ENCODE data around the gene BEX3. TPM values are rescaled to one million over a fixed set of nuclear protein-coding genes. Genes with fewer than 3 reads are reported as not detected.
"Not testable (repeated sequence)": the region's sequence is repeated elsewhere in the genome, so short reads cannot be mapped to it uniquely, and the experiment has no call there.

BEX3 gene
- total RNA-seq, 4 donors from 2014 or later = 284 to 491 (median 355) TPM

- H3K27me3 ChIP-seq = no peaks in the 10 kb centered on the region
- DNase-seq = no peak
- no peak overlapping the region for H3K4me3 ChIP-seq (replicated peaks in 1 of 3)
- H3K9me3 ChIP-seq = no peaks in the 10 kb centered on the region
- H3K36me3 ChIP-seq = no peaks in the 10 kb centered on the region
- H3K27ac ChIP-seq = no peak overlapping the region
- no peaks in the 10 kb centered on the region for H3K4me1 ChIP-seq
- WGBS, 2 donors = 78 to 89% methylated on average over 2 of the region's 2 CpGs
- intact Hi-C loops (cut with DNase I) = no loop called here
- no peak for TF ChIP-seq POLR2A (IDR thresholded peaks at IDR 0.05)
- TF ChIP-seq CTCF (IDR thresholded peaks at IDR 0.05) = no peak
These were observed 2.7 kb downstream of the BEX3 start for GRCh38 chrX:103378990-103379389.

GRCh38 chrX:103382877-103383276 lies 6.5 kb downstream of the BEX3 start:
- no peak for TF ChIP-seq POLR2A (IDR thresholded peaks at IDR 0.05)
- TF ChIP-seq CTCF (IDR thresholded peaks at IDR 0.05) = no peak
- H3K4me1 ChIP-seq = peaks cover 0 to 11% of the 10 kb centered on the region in 2 donors
- H3K36me3 ChIP-seq = no peaks in the 10 kb centered on the region
- WGBS, 2 donors = 94 to 95% methylated on average over 1 of the region's 1 CpG
- H3K4me3 ChIP-seq (replicated peaks in 1 of 3) = no peak overlapping the region
- no peaks in the 10 kb centered on the region for H3K9me3 ChIP-seq
- no peak for DNase-seq
- intact Hi-C loops (cut with DNase I) = no loop called here
- peak overlapping the region in 1 of 3 donors; percentile 9 for H3K27ac ChIP-seq
- H3K27me3 ChIP-seq = no peaks in the 10 kb centered on the region

- intact Hi-C loops (cut with DNase I) = no loop called here
- 75 to 78% methylated on average over 2 of the region's 2 CpGs for WGBS, 2 donors
- H3K36me3 ChIP-seq = no peaks in the 10 kb centered on the region
- TF ChIP-seq CTCF (IDR thresholded peaks at IDR 0.05) = no peak
- TF ChIP-seq POLR2A (IDR thresholded peaks at IDR 0.05) = peak in 1 of 2 donors; percentile 36
- H3K9me3 ChIP-seq = no peaks in the 10 kb centered on the region
- no peaks in the 10 kb centered on the region for H3K27me3 ChIP-seq
- peaks cover 0 to 11% of the 10 kb centered on the region in 2 donors for H3K4me1 ChIP-seq
- no peak overlapping the region for H3K4me3 ChIP-seq (replicated peaks in 1 of 3)
- H3K27ac ChIP-seq = peak overlapping the region; percentile 30 to 83 (median 76)
- peak; percentile 4 to 19 for DNase-seq
These were observed 8.3 kb downstream of the BEX3 start for GRCh38 chrX:103384672-103385071.

- 80 to 86% methylated on average over 5 of the region's 5 CpGs for WGBS, 2 donors
- DNase-seq; intact Hi-C loops (cut with DNase I); H3K36me3 ChIP-seq; H3K27me3 ChIP-seq; H3K9me3 ChIP-seq; H3K4me3 ChIP-seq (replicated peaks in 1 of 3): not testable (repeated sequence)
- H3K4me1 ChIP-seq = peaks cover 0 to 11% of the 10 kb centered on the region in 2 donors
- peak overlapping the region; percentile 39 to 83 (median 77) for H3K27ac ChIP-seq
These were observed 9.0 kb downstream of the BEX3 start for GRCh38 chrX:103385283-103385830.

GRCh38 chrX:103386332-103386731 lies 10.0 kb downstream of the BEX3 start:
- Histone ChIP-seq H3K36me3 (no peaks in the 10 kb centered on the region), H3K27me3 (no peaks in the 10 kb centered on the region), H3K4me3 (replicated peaks in 1 of 3) (no peak overlapping the region), H3K27ac (peak overlapping the region in 2 of 3 donors; percentile 77 to 83), H3K4me1 (peaks cover 0 to 11% of the 10 kb centered on the region in 2 donors), H3K9me3 (no peaks in the 10 kb centered on the region)
- no peak for DNase-seq
- intact Hi-C loops (cut with DNase I) = no loop called here
- TF ChIP-seq CTCF (IDR thresholded peaks at IDR 0.05) = no peak
- TF ChIP-seq POLR2A (IDR thresholded peaks at IDR 0.05) = no peak
- WGBS, 2 donors = 86 to 96% methylated on average over 2 of the region's 2 CpGs
